ENCODE measurements around the gene EIF4B. TPM values are rescaled to one million over a fixed set of nuclear protein-coding genes. Genes with fewer than 3 reads are reported as not detected.

EIF4B gene
- total RNA-seq, 3 donors from 2014 or later (not counting 1 experiment from before 2014, with no cell fraction given) = 505 to 537 (median 518) TPM

DNA sequence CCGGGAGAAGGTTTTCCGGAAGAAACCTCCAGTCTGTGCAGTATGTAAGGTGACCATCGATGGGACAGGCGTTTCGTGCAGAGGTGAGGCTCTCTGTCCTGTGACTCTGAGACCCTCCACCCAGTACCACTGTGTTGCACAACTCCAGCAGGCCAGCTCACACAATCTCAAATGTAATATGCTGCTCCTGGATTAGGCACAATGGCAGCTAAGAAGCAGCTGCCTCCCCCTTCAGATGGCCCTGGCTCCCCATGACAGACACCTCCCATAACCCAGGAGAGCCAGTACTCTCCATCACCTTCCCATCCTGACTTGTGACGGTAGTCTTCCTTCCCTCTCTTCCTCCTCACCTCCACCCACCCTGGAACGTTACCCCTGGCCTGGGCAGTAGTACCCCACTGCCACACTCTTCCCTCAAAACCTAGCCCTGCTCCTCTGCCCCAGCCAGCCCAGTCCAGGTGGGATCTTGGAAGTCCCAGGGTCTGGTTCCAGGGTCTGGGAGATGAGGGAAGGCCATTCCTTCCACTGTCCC lies 45.7 kb downstream of the EIF4B start:
- no peak for DNase-seq
- Mint-ChIP-seq H3K9me3 (no peaks in the 10 kb centered on the region), H3K36me3 (no peaks in the 10 kb centered on the region), H3K4me1 (peaks cover 19 to 21% of the 10 kb centered on the region in 2 donors), H3K27me3 (ENCODE audit: low read depth in 2 of 2) (no peaks in the 10 kb centered on the region), H3K4me3 (no peak overlapping the region), H3K27ac (peak overlapping the region in 1 of 2 donors; percentile 15)
- Histone ChIP-seq H3K4me3 (ENCODE audit: low read length) (no peak overlapping the region), H3K9me3 (ENCODE audit: control insufficient read depth, insufficient read depth, low read length) (no peaks in the 10 kb centered on the region), H3K36me3 (ENCODE audit: control insufficient read depth, insufficient read depth, low read length) (no peaks in the 10 kb centered on the region), H3K4me1 (ENCODE audit: control insufficient read depth, insufficient read depth, low read length) (peaks cover 32% of the 10 kb centered on the region), H3K27me3 (ENCODE audit: control insufficient read depth, insufficient read depth, low read length) (no peaks in the 10 kb centered on the region), H3K27ac (ENCODE audit: low read length) (no peak overlapping the region)
- TF ChIP-seq, protein P1, sequence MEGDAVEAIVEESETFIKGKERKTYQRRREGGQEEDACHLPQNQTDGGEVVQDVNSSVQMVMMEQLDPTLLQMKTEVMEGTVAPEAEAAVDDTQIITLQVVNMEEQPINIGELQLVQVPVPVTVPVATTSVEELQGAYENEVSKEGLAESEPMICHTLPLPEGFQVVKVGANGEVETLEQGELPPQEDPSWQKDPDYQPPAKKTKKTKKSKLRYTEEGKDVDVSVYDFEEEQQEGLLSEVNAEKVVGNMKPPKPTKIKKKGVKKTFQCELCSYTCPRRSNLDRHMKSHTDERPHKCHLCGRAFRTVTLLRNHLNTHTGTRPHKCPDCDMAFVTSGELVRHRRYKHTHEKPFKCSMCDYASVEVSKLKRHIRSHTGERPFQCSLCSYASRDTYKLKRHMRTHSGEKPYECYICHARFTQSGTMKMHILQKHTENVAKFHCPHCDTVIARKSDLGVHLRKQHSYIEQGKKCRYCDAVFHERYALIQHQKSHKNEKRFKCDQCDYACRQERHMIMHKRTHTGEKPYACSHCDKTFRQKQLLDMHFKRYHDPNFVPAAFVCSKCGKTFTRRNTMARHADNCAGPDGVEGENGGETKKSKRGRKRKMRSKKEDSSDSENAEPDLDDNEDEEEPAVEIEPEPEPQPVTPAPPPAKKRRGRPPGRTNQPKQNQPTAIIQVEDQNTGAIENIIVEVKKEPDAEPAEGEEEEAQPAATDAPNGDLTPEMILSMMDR (IDR thresholded peaks at IDR 0.05) = no peak
- intact Hi-C loops (cut with micrococcal nuclease) = no loop called here
- 89% methylated on average over 7 of the region's 7 CpGs for WGBS (ENCODE audit: insufficient coverage)
- no peak for ATAC-seq

DNA sequence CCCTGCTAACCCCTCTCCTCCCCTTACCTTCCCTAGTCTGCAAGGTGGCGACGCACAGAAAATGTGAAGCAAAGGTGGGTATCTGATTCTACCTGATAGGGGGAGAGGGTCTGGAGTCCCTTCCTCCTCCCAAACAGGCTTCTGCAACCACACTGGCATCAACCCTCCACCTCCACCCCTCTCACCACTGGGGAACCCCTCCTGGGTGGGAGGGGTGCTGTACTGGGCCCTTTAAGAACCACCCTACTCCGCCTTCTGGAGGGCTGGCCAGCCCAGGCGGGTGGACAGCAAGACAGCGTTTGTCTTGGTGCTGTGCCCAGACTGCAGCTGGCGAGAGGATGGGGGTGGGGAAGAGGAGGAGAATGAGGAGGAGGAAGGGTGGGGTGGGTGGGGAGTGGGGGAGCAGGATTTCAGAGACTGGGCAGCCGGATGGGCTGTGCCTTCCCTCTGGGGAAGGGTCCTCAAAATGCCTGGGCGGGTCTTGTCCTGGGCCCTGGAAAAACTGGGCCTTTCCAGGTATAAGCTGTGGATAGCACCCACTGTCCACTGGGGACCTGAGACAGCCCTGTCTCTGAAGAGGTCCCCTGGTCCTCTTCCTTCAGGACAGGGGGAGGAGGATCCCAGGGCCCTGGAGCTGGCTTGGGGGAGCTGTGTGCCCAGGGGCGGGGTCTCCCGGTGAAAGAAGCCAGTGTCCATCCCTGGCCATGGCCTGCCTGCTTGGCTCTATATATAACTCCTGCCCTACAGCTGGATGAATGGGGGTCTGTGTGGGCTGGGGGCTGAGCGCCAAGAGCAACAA lies 46.4 kb downstream of the EIF4B start:
- intact Hi-C loops (cut with micrococcal nuclease) = no loop called here
- Mint-ChIP-seq H3K27ac (peak overlapping the region in 1 of 2 donors; percentile 15), H3K36me3 (no peaks in the 10 kb centered on the region), H3K27me3 (ENCODE audit: low read depth in 2 of 2) (no peaks in the 10 kb centered on the region), H3K4me3 (no peak overlapping the region), H3K9me3 (no peaks in the 10 kb centered on the region), H3K4me1 (peaks cover 18 to 21% of the 10 kb centered on the region in 2 donors)
- WGBS (ENCODE audit: insufficient coverage) = 77% methylated on average over 8 of the region's 11 CpGs
- DNase-seq = no peak
- Histone ChIP-seq H3K27ac (ENCODE audit: low read length) (no peak overlapping the region), H3K4me1 (ENCODE audit: control insufficient read depth, insufficient read depth, low read length) (peaks cover 31% of the 10 kb centered on the region), H3K36me3 (ENCODE audit: control insufficient read depth, insufficient read depth, low read length) (no peaks in the 10 kb centered on the region), H3K4me3 (ENCODE audit: low read length) (no peak overlapping the region), H3K27me3 (ENCODE audit: control insufficient read depth, insufficient read depth, low read length) (no peaks in the 10 kb centered on the region), H3K9me3 (ENCODE audit: control insufficient read depth, insufficient read depth, low read length) (no peaks in the 10 kb centered on the region)
- TF ChIP-seq, protein P1 (IDR thresholded peaks at IDR 0.05) = no peak
- no peak for ATAC-seq

DNA sequence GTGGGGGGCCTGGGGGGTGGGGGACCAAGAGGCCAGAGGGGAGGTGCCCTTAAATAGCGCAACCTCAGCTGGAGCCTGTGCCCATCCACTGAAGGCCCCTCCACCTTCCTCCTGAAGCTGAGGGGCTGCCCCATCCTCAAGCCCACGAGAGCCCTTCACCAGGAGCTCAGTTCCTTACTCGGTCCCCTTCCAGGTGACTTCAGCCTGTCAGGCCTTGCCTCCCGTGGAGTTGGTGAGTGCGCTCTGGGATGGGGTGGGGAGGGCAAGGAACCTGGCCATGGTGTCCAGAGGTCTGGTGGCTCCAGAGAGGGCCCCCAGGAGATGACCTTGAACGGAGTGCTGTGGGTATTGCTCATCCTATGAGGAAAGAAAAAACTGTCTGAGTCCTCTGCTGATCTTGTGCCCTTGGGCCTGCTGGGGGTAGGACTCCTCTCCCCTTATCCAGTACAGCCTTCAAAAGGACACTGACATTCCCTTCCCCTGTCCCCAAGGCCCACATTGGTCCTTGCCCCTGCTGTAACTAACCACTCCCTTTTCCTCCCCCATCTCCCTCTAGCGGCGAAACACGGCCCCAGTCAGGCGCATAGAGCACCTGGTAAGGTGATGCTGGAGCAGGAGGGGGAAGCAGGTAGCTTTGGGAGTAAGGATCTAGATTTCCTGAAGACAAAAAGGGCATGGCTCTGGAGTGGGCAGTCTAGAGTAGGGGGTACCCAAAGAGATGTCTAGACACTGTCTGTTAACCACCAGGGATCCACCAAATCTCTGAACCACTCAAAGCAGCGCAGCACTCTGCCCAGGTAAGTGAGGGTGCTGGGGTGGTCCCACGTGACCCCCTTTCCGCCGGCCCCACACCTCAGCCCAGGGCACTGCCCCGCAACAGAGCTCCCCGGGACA lies 47.2 kb downstream of the EIF4B start:
- peak; percentile 34 to 78 for DNase-seq
- 41% methylated on average over 16 of the region's 16 CpGs for WGBS (ENCODE audit: insufficient coverage)
- Mint-ChIP-seq H3K36me3 (no peaks in the 10 kb centered on the region), H3K27ac (peak overlapping the region; percentile 80 to 93), H3K4me1 (peaks cover 18 to 21% of the 10 kb centered on the region in 2 donors), H3K27me3 (ENCODE audit: low read depth in 2 of 2) (no peaks in the 10 kb centered on the region), H3K9me3 (no peaks in the 10 kb centered on the region), H3K4me3 (peak overlapping the region; percentile 94)
- H3K4me3 ChIP-seq (ENCODE audit: low read length) = peak overlapping the region; percentile 95
- TF ChIP-seq, protein P1 (IDR thresholded peaks at IDR 0.05) = peak; percentile 70
- H3K27me3 ChIP-seq (ENCODE audit: control insufficient read depth, insufficient read depth, low read length) = no peaks in the 10 kb centered on the region
- no peaks in the 10 kb centered on the region for H3K9me3 ChIP-seq (ENCODE audit: control insufficient read depth, insufficient read depth, low read length)
- intact Hi-C loops (cut with micrococcal nuclease) = no loop called here
- H3K4me1 ChIP-seq (ENCODE audit: control insufficient read depth, insufficient read depth, low read length) = peaks cover 26% of the 10 kb centered on the region
- no peaks in the 10 kb centered on the region for H3K36me3 ChIP-seq (ENCODE audit: control insufficient read depth, insufficient read depth, low read length)
- ATAC-seq = peak; percentile 8 to 20 (median 14)
- peak overlapping the region; percentile 18 for H3K27ac ChIP-seq (ENCODE audit: low read length)

All from natural killer cell (primary cell).